Measurements from ENCODE around the gene STX11.

DNA sequence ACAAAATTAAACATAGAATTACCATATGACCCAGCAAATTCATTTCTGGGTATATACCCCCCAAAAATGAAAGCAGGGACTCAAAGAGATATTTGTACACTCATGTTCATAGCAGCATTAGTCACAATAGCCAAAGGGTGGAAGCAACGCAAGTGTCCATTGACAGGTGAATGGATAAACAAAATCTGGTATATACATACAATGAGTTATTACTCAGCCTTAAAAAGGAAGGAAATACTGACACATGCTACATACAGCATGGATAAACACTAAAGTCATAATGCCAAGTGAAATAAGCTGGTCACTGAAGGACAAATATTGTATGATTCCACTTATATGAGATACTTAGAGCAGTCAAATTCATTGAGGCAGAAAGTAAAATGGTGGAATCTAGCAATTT, 5.3 kb upstream of the STX11 start:
- TF ChIP-seq, protein P1, sequence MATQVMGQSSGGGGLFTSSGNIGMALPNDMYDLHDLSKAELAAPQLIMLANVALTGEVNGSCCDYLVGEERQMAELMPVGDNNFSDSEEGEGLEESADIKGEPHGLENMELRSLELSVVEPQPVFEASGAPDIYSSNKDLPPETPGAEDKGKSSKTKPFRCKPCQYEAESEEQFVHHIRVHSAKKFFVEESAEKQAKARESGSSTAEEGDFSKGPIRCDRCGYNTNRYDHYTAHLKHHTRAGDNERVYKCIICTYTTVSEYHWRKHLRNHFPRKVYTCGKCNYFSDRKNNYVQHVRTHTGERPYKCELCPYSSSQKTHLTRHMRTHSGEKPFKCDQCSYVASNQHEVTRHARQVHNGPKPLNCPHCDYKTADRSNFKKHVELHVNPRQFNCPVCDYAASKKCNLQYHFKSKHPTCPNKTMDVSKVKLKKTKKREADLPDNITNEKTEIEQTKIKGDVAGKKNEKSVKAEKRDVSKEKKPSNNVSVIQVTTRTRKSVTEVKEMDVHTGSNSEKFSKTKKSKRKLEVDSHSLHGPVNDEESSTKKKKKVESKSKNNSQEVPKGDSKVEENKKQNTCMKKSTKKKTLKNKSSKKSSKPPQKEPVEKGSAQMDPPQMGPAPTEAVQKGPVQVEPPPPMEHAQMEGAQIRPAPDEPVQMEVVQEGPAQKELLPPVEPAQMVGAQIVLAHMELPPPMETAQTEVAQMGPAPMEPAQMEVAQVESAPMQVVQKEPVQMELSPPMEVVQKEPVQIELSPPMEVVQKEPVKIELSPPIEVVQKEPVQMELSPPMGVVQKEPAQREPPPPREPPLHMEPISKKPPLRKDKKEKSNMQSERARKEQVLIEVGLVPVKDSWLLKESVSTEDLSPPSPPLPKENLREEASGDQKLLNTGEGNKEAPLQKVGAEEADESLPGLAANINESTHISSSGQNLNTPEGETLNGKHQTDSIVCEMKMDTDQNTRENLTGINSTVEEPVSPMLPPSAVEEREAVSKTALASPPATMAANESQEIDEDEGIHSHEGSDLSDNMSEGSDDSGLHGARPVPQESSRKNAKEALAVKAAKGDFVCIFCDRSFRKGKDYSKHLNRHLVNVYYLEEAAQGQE (IDR thresholded peaks at IDR 0.05; ENCODE audit: insufficient replicate concordance, low read depth): no peak
- TF ChIP-seq, protein P2, sequence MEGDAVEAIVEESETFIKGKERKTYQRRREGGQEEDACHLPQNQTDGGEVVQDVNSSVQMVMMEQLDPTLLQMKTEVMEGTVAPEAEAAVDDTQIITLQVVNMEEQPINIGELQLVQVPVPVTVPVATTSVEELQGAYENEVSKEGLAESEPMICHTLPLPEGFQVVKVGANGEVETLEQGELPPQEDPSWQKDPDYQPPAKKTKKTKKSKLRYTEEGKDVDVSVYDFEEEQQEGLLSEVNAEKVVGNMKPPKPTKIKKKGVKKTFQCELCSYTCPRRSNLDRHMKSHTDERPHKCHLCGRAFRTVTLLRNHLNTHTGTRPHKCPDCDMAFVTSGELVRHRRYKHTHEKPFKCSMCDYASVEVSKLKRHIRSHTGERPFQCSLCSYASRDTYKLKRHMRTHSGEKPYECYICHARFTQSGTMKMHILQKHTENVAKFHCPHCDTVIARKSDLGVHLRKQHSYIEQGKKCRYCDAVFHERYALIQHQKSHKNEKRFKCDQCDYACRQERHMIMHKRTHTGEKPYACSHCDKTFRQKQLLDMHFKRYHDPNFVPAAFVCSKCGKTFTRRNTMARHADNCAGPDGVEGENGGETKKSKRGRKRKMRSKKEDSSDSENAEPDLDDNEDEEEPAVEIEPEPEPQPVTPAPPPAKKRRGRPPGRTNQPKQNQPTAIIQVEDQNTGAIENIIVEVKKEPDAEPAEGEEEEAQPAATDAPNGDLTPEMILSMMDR (IDR thresholded peaks at IDR 0.05; ENCODE audit: insufficient read depth, low read length): no peak

All from HL-60 (cell line).